Esophagus squamous epithelium (tissue), 5 donors: ENCODE measurements around the gene CIAO2B. TPM values are rescaled to one million over a fixed set of nuclear protein-coding genes. Genes with fewer than 3 reads are reported as not detected.

Experiments used
- DNase-seq: peaks from one replicate; lab custom pipeline; 2025; lab: John Stamatoyannopoulos, UW
- H3K27ac ChIP-seq, 4 donors: fragments of 200-600 bp; sonication (generic); one replicate each; pipeline ENCODE4 v1.5.1; 2016 to 2019; ENCODE audit warnings: mild to moderate bottlenecking in 1 of 4
- H3K27me3 ChIP-seq, 4 donors: fragments of 200-600 bp; sonication (generic); 1 replicate in 3 of 4; 2 replicates in 1 of 4; pipeline versions ENCODE4 v1.5.1 to v1.6.0; 2017 to 2021; ENCODE audit warnings: antibody characterized with exemption in 1 of 4
- H3K36me3 ChIP-seq, 3 donors: fragments of 200-600 bp; sonication (generic); one replicate each; pipeline ENCODE4 v1.5.1; 2016 to 2019
- H3K4me1 ChIP-seq, 3 donors: fragments of 200-600 bp; sonication (generic); one replicate each; pipeline ENCODE4 v1.5.1; 2017 to 2019
- H3K4me3 ChIP-seq, 4 donors: fragments of 200-600 bp; sonication (generic); 1 replicate in 3 of 4; 2 replicates in 1 of 4; pipeline ENCODE4 v1.5.1; 2016 to 2019; ENCODE audit warnings: mild to moderate bottlenecking in 2 of 4, moderate library complexity in 1 of 4
- H3K9me3 ChIP-seq, 3 donors: fragments of 200-600 bp; sonication (generic); one replicate each; pipeline ENCODE4 v1.5.1; 2016 to 2019
- CTCF ChIP-seq, 6 experiments: fragments of 450-650 bp in 4 of 6; fragments of 200-600 bp in 2 of 6; sonication (generic) in 2 of 6; IDR thresholded peaks; one replicate each; pipeline ENCODE4 v1.5.1; 2016 to 2019; ENCODE audit warnings: antibody characterized with exemption in 6 of 6, mild to moderate bottlenecking in 4 of 6, moderate library complexity in 4 of 6
- POLR2A ChIP-seq, 4 donors: fragments of 450-650 bp; IDR thresholded peaks; one replicate each; pipeline ENCODE4 v1.6.1; 2017; ENCODE audit warnings: antibody characterized with exemption in 4 of 4, mild to moderate bottlenecking in 4 of 4, moderate library complexity in 3 of 4
- WGBS, 2 donors: methylation state at CpG; one replicate each; pipeline ENCODE4 v1.1.5; 2018; 5-methylcytosine and 5-hydroxymethylcytosine counted together
- intact Hi-C: fragments of 100-400 bp; cut with DNase I; formaldehyde crosslinking; loops from one replicate; pipeline ENCODE4 v1.15.0; 2022
- total RNA-seq, 4 donors: library from RNA; depleted of rRNA; stranded (reverse); fragments of >200 nt; gene quantifications; one replicate each; pipeline ENCODE4 v1.1.0, GENCODE V29; 2016
- donor health status: DM: yes; HTN: yes; CAD: no.

Gene CIAO2B
- total RNA-seq, 4 donors from 2014 or later = 112 to 153 (median 126) TPM

GRCh38 chr16:66950437-66950836 is 16.2 kb upstream of the CIAO2B start:
- no peaks in the 10 kb centered on the region for H3K36me3 ChIP-seq
- H3K27me3 ChIP-seq = peaks cover 0 to 18% (median 0%) of the 10 kb centered on the region in 4 donors
- H3K9me3 ChIP-seq = no peaks in the 10 kb centered on the region
- no peak for TF ChIP-seq CTCF (IDR thresholded peaks at IDR 0.05)
- TF ChIP-seq POLR2A (IDR thresholded peaks at IDR 0.05) = no peak
- no peak overlapping the region for H3K27ac ChIP-seq
- no peak for DNase-seq
- no peak overlapping the region for H3K4me3 ChIP-seq
- H3K4me1 ChIP-seq = peaks cover 14 to 67% (median 22%) of the 10 kb centered on the region in 3 donors
- intact Hi-C loops = no loop called here
- 57% methylated on average over 2 of the region's 2 CpGs for WGBS, 2 donors

- H3K36me3 ChIP-seq = peaks cover 0 to 3% (median 0%) of the 10 kb centered on the region in 3 donors
- H3K4me1 ChIP-seq = peaks cover 14 to 67% (median 22%) of the 10 kb centered on the region in 3 donors
- H3K27ac ChIP-seq = no peak overlapping the region
- intact Hi-C loops = no loop called here
- DNase-seq = no peak
- 78 to 86% methylated on average over 5 to 6 of the region's 6 CpGs for WGBS, 2 donors
- no peaks in the 10 kb centered on the region for H3K9me3 ChIP-seq
- TF ChIP-seq CTCF (IDR thresholded peaks at IDR 0.05) = no peak
- TF ChIP-seq POLR2A (IDR thresholded peaks at IDR 0.05) = no peak
- H3K4me3 ChIP-seq = peak overlapping the region in 2 of 4 donors; percentile 55 to 62
- peaks cover 0 to 18% (median 0%) of the 10 kb centered on the region in 4 donors for H3K27me3 ChIP-seq
These were observed 15.3 kb upstream of the CIAO2B start for GRCh38 chr16:66949472-66949871.

GRCh38 chr16:66948837-66949225 is 14.6 kb upstream of the CIAO2B start:
- no peak for TF ChIP-seq POLR2A (IDR thresholded peaks at IDR 0.05)
- no peak for TF ChIP-seq CTCF (IDR thresholded peaks at IDR 0.05)
- no peaks in the 10 kb centered on the region for H3K9me3 ChIP-seq
- H3K27me3 ChIP-seq = peaks cover 0 to 18% (median 0%) of the 10 kb centered on the region in 4 donors
- H3K4me1 ChIP-seq = peaks cover 14 to 64% (median 20%) of the 10 kb centered on the region in 3 donors
- peak overlapping the region; percentile 34 to 62 (median 50) for H3K4me3 ChIP-seq
- no peak for DNase-seq
- peak overlapping the region in 3 of 4 donors; percentile 29 to 61 (median 41) for H3K27ac ChIP-seq
- peaks cover under 1 to 9% (median 4%) of the 10 kb centered on the region in 3 donors for H3K36me3 ChIP-seq
- 9 to 18% methylated on average over 7 to 12 of the region's 21 CpGs for WGBS, 2 donors
- intact Hi-C loops = no loop called here

GRCh38 chr16:66948134-66948836 is 14.1 kb upstream of the CIAO2B start:
- peaks cover 14 to 59% (median 15%) of the 10 kb centered on the region in 3 donors for H3K4me1 ChIP-seq
- DNase-seq = no peak
- TF ChIP-seq CTCF (IDR thresholded peaks at IDR 0.05) (no peak), POLR2A (IDR thresholded peaks at IDR 0.05) (no peak)
- H3K36me3 ChIP-seq = peaks cover 6 to 15% (median 9%) of the 10 kb centered on the region in 3 donors
- no peaks in the 10 kb centered on the region for H3K9me3 ChIP-seq
- WGBS, 2 donors = no CpG with 5 or more reads among the region's 44 CpGs
- H3K4me3 ChIP-seq = peak overlapping the region; percentile 34 to 62 (median 50)
- peaks cover 0 to 18% (median 0%) of the 10 kb centered on the region in 4 donors for H3K27me3 ChIP-seq
- intact Hi-C loops = no loop called here
- H3K27ac ChIP-seq = peak overlapping the region in 3 of 4 donors; percentile 29 to 61 (median 41)
